CD8-positive, alpha-beta memory T cell (primary cell): ENCODE measurements around the gene SNRNP27. TPM values are rescaled to one million over a fixed set of nuclear protein-coding genes. Genes with fewer than 3 reads are reported as not detected.
A peak's percentile ranks its signal among the peaks of the same experiment; 100 is the strongest.

Source experiments
- CTCF ChIA-PET: fragments of 350-600 bp; sonication (Branson Sonifier 250); formaldehyde crosslinking; loops from one replicate; lab custom pipeline; 2021; ENCODE audit warnings: antibody characterized with exemption; lab: Charles Lee
- POLR2A ChIA-PET: fragments of 350-600 bp; sonication (Branson Sonifier 250); formaldehyde crosslinking; loops from one replicate; lab custom pipeline; 2021; ENCODE audit warnings: antibody characterized with exemption; lab: Charles Lee
- DNase-seq, 5 donors: peaks; one replicate each; pipeline versions ENCODE4 v3.0.0 to v3.0.0-alpha.2; 2020 to 2022; ENCODE audit warnings: mixed read lengths in 1 of 5
- H3K27ac ChIP-seq: one replicate; pipeline ENCODE4 v1.7.0; 2013; ENCODE audit warnings: low read depth, mild to moderate bottlenecking, low read length, moderate library complexity
- H3K27me3 ChIP-seq: 2 replicates; pipeline ENCODE4 v1.7.0; 2013; ENCODE audit warnings: low read length, mild to moderate bottlenecking; ENCODE audit not compliant: insufficient read depth, poor library complexity, severe bottlenecking
- H3K36me3 ChIP-seq: 2 replicates; pipeline ENCODE4 v1.7.0; 2013; ENCODE audit warnings: mild to moderate bottlenecking, low read length, moderate library complexity; ENCODE audit not compliant: insufficient read depth
- H3K4me1 ChIP-seq: 2 replicates; pipeline ENCODE4 v1.7.0; 2013; ENCODE audit warnings: mild to moderate bottlenecking, low read length, moderate library complexity; ENCODE audit not compliant: insufficient read depth
- H3K4me3 ChIP-seq: 2 replicates; pipeline ENCODE4 v1.7.0; 2013; ENCODE audit warnings: mild to moderate bottlenecking, low read length
- H3K9me3 ChIP-seq: 2 replicates; pipeline ENCODE4 v1.7.0; 2013; ENCODE audit warnings: mild to moderate bottlenecking, low read length
- H3K27ac Mint-ChIP-seq, 8 donors: one replicate each; pipeline ENCODE4 v1.8.0; 2020 to 2021; ENCODE audit warnings: mixed read lengths in 8 of 8, mild to moderate bottlenecking in 6 of 8, inconsistent platforms in 3 of 8, moderate library complexity in 3 of 8
- H3K27me3 Mint-ChIP-seq, 2 donors: one replicate each; pipeline ENCODE4 v1.8.0; 2020 to 2021; ENCODE audit warnings: mixed read lengths in 2 of 2, mild to moderate bottlenecking in 1 of 2, moderate library complexity in 1 of 2
- H3K36me3 Mint-ChIP-seq, 3 donors: one replicate each; pipeline ENCODE4 v1.8.0; 2020 to 2021; ENCODE audit warnings: mixed read lengths in 3 of 3, inconsistent platforms in 1 of 3, mild to moderate bottlenecking in 1 of 3
- H3K4me1 Mint-ChIP-seq, 3 donors: one replicate each; pipeline ENCODE4 v1.8.0; 2020 to 2021; ENCODE audit warnings: mixed read lengths in 3 of 3, inconsistent platforms in 1 of 3, mild to moderate bottlenecking in 1 of 3
- H3K4me3 Mint-ChIP-seq, 7 donors: one replicate each; pipeline ENCODE4 v1.8.0; 2020 to 2021; ENCODE audit warnings: mixed read lengths in 7 of 7, mild to moderate bottlenecking in 6 of 7, moderate library complexity in 4 of 7, inconsistent platforms in 2 of 7
- H3K9me3 Mint-ChIP-seq, 5 donors: one replicate each; pipeline ENCODE4 v1.8.0; 2020 to 2022; ENCODE audit warnings: mixed read lengths in 5 of 5, mild to moderate bottlenecking in 3 of 5, moderate library complexity in 2 of 5, inconsistent platforms in 1 of 5
- polyA plus RNA-seq: library from polyadenylated mRNA; unstranded; fragments of 300-500 nt; fragmentation: Illumina TruSeq; gene quantifications from one replicate; pipeline ENCODE4 v1.2.3, GENCODE V29; 2021
- total RNA-seq, 2 experiments: library from RNA; stranded (reverse); gene quantifications; one replicate each; pipeline ENCODE4 v1.2.3, GENCODE V29; 2021

The SNRNP27 gene
- total and polyA plus RNA-seq, 3 experiments from 2014 or later: 59.6 to 79.6 (median 61.2) TPM

GRCh38 chr2:69933839-69934613 is 40.3 kb downstream of the SNRNP27 start:
- peaks cover 0 to 3% of the 10 kb centered on the region in 2 donors for H3K27me3 Mint-ChIP-seq
- H3K27ac Mint-ChIP-seq: peak overlapping the region; percentile 5 to 70 (median 28)
- peak overlapping the region; percentile 10 for H3K27ac ChIP-seq
- H3K36me3 ChIP-seq: peaks cover 25% of the 10 kb centered on the region
- no peaks in the 10 kb centered on the region for H3K9me3 Mint-ChIP-seq
- CTCF ChIA-PET: interaction anchor here (1.0 to 1.5 kb wide), 2 partner anchors 11 to 19 kb away, joined by 3 read pairs; partner anchors contain the start of gene MXD1
- peaks cover 26 to 40% (median 37%) of the 10 kb centered on the region in 3 donors for H3K4me1 Mint-ChIP-seq
- H3K27me3 ChIP-seq: no peaks in the 10 kb centered on the region
- no peak for DNase-seq
- H3K36me3 Mint-ChIP-seq: peaks cover 23 to 62% (median 29%) of the 10 kb centered on the region in 3 donors
- H3K4me1 ChIP-seq: peaks cover 9% of the 10 kb centered on the region
- no peak overlapping the region for H3K4me3 Mint-ChIP-seq
- POLR2A ChIA-PET: no interaction called here
- no peaks in the 10 kb centered on the region for H3K9me3 ChIP-seq
- no peak overlapping the region for H3K4me3 ChIP-seq

GRCh38 chr2:69934614-69934908 is 40.8 kb downstream of the SNRNP27 start:
- H3K4me3 Mint-ChIP-seq: no peak overlapping the region
- H3K36me3 ChIP-seq: peaks cover 27% of the 10 kb centered on the region
- H3K27me3 ChIP-seq: no peaks in the 10 kb centered on the region
- no peaks in the 10 kb centered on the region for H3K9me3 Mint-ChIP-seq
- no peaks in the 10 kb centered on the region for H3K9me3 ChIP-seq
- H3K4me3 ChIP-seq: no peak overlapping the region
- H3K4me1 ChIP-seq: peaks cover 9% of the 10 kb centered on the region
- H3K27ac Mint-ChIP-seq: peak overlapping the region in 6 of 8 donors; percentile 2 to 62 (median 24)
- no peak for DNase-seq
- H3K4me1 Mint-ChIP-seq: peaks cover 25 to 40% (median 34%) of the 10 kb centered on the region in 3 donors
- POLR2A ChIA-PET: interaction anchor here (0.6 kb wide), 1 partner anchor 367 kb away, joined by 3 read pairs; no protein-coding TSS in a partner anchor
- H3K27me3 Mint-ChIP-seq: peaks cover 0 to 3% of the 10 kb centered on the region in 2 donors
- peak overlapping the region; percentile 10 for H3K27ac ChIP-seq
- CTCF ChIA-PET: interaction anchor here (1.0 to 1.5 kb wide), 2 partner anchors 11 to 20 kb away, joined by 3 read pairs; partner anchors contain the start of gene MXD1
- peaks cover 22 to 64% (median 29%) of the 10 kb centered on the region in 3 donors for H3K36me3 Mint-ChIP-seq

GRCh38 chr2:69935011-69935410 is 41.3 kb downstream of the SNRNP27 start:
- peaks cover 27% of the 10 kb centered on the region for H3K36me3 ChIP-seq
- no peak overlapping the region for H3K4me3 ChIP-seq
- peaks cover 0 to 3% of the 10 kb centered on the region in 2 donors for H3K27me3 Mint-ChIP-seq
- peak overlapping the region in 1 of 8 donors; percentile 9 for H3K27ac Mint-ChIP-seq
- H3K36me3 Mint-ChIP-seq: peaks cover 22 to 66% (median 34%) of the 10 kb centered on the region in 3 donors
- no peak for DNase-seq
- H3K4me3 Mint-ChIP-seq: no peak overlapping the region
- H3K4me1 Mint-ChIP-seq: peaks cover 25 to 36% (median 31%) of the 10 kb centered on the region in 3 donors
- peaks cover 9% of the 10 kb centered on the region for H3K4me1 ChIP-seq
- no peak overlapping the region for H3K27ac ChIP-seq
- CTCF ChIA-PET: no interaction called here
- no peaks in the 10 kb centered on the region for H3K9me3 ChIP-seq
- POLR2A ChIA-PET: interaction anchor here (0.6 kb wide), 1 partner anchor 366 kb away, joined by 3 read pairs; no protein-coding TSS in a partner anchor
- no peaks in the 10 kb centered on the region for H3K27me3 ChIP-seq
- no peaks in the 10 kb centered on the region for H3K9me3 Mint-ChIP-seq

- peaks cover 15 to 23% (median 21%) of the 10 kb centered on the region in 3 donors for H3K4me1 Mint-ChIP-seq
- H3K9me3 ChIP-seq: no peaks in the 10 kb centered on the region
- no peak for DNase-seq
- peaks cover 6% of the 10 kb centered on the region for H3K4me1 ChIP-seq
- peaks cover 36% of the 10 kb centered on the region for H3K36me3 ChIP-seq
- POLR2A ChIA-PET: interaction anchor here (0.6 kb wide), 1 partner anchor 601 kb away, joined by 3 read pairs; no protein-coding TSS in a partner anchor
- H3K27me3 ChIP-seq: no peaks in the 10 kb centered on the region
- CTCF ChIA-PET: no interaction called here
- no peak overlapping the region for H3K4me3 Mint-ChIP-seq
- H3K27ac ChIP-seq: no peak overlapping the region
- H3K9me3 Mint-ChIP-seq: no peaks in the 10 kb centered on the region
- H3K4me3 ChIP-seq: no peak overlapping the region
- H3K27ac Mint-ChIP-seq: peak overlapping the region in 3 of 8 donors; percentile 19 to 72 (median 33)
- H3K27me3 Mint-ChIP-seq: peaks cover 0 to 3% of the 10 kb centered on the region in 2 donors
- peaks cover 22 to 76% (median 43%) of the 10 kb centered on the region in 3 donors for H3K36me3 Mint-ChIP-seq
Observed at GRCh38 chr2:69936906-69937305, 43.1 kb downstream of the SNRNP27 start.

GRCh38 chr2:69937968-69938367 is 44.2 kb downstream of the SNRNP27 start:
- Mint-ChIP-seq H3K27me3 (peaks cover 0 to 3% of the 10 kb centered on the region in 2 donors), H3K27ac (no peak overlapping the region), H3K9me3 (no peaks in the 10 kb centered on the region), H3K4me3 (no peak overlapping the region), H3K4me1 (peaks cover 11 to 18% (median 15%) of the 10 kb centered on the region in 3 donors), H3K36me3 (peaks cover 22 to 80% (median 44%) of the 10 kb centered on the region in 3 donors)
- H3K9me3 ChIP-seq: no peaks in the 10 kb centered on the region
- H3K4me3 ChIP-seq: no peak overlapping the region
- POLR2A ChIA-PET: no interaction called here
- H3K36me3 ChIP-seq: peaks cover 36% of the 10 kb centered on the region
- H3K27me3 ChIP-seq: no peaks in the 10 kb centered on the region
- CTCF ChIA-PET: interaction anchor here (0.6 to 1.0 kb wide), 2 partner anchors 27 to 367 kb away, joined by 3 read pairs; no protein-coding TSS in a partner anchor
- no peak for DNase-seq
- H3K27ac ChIP-seq: no peak overlapping the region
- H3K4me1 ChIP-seq: no peaks in the 10 kb centered on the region

GRCh38 chr2:69939722-69940121 is 46.0 kb downstream of the SNRNP27 start:
- no peaks in the 10 kb centered on the region for H3K9me3 Mint-ChIP-seq
- H3K27me3 ChIP-seq: no peaks in the 10 kb centered on the region
- H3K27me3 Mint-ChIP-seq: peaks cover 0 to 2% of the 10 kb centered on the region in 2 donors
- no peak overlapping the region for H3K27ac ChIP-seq
- ChIA-PET POLR2A (no interaction called here), CTCF (no interaction called here)
- H3K36me3 Mint-ChIP-seq: peaks cover 22 to 86% (median 46%) of the 10 kb centered on the region in 3 donors
- no peaks in the 10 kb centered on the region for H3K4me1 ChIP-seq
- peak overlapping the region in 1 of 7 donors; percentile 41 for H3K4me3 Mint-ChIP-seq
- no peaks in the 10 kb centered on the region for H3K9me3 ChIP-seq
- no peak for DNase-seq
- peaks cover 0 to 5% (median 0%) of the 10 kb centered on the region in 3 donors for H3K4me1 Mint-ChIP-seq
- peaks cover 36% of the 10 kb centered on the region for H3K36me3 ChIP-seq
- peak overlapping the region in 2 of 8 donors; percentile 35 to 87 for H3K27ac Mint-ChIP-seq
- H3K4me3 ChIP-seq: no peak overlapping the region

GRCh38 chr2:69940691-69941090 is 46.9 kb downstream of the SNRNP27 start:
- Mint-ChIP-seq H3K4me1 (peaks cover 4 to 9% (median 4%) of the 10 kb centered on the region in 3 donors), H3K27ac (peak overlapping the region in 5 of 8 donors; percentile 33 to 70 (median 45)), H3K4me3 (no peak overlapping the region), H3K9me3 (no peaks in the 10 kb centered on the region), H3K27me3 (peaks cover 0 to 2% of the 10 kb centered on the region in 2 donors), H3K36me3 (peaks cover 21 to 78% (median 44%) of the 10 kb centered on the region in 3 donors)
- CTCF ChIA-PET: no interaction called here
- Histone ChIP-seq H3K4me1 (peaks cover 5% of the 10 kb centered on the region), H3K27me3 (no peaks in the 10 kb centered on the region), H3K9me3 (no peaks in the 10 kb centered on the region), H3K4me3 (no peak overlapping the region), H3K36me3 (peaks cover 29% of the 10 kb centered on the region), H3K27ac (no peak overlapping the region)
- no peak for DNase-seq
- POLR2A ChIA-PET: no interaction called here
